ENCODE measurements around the gene CAV3. TPM values are rescaled to one million over a fixed set of nuclear protein-coding genes. Genes with fewer than 3 reads are reported as not detected.

The CAV3 gene
- total RNA-seq, 2 experiments from 2014 or later, result not detected

- no peaks in the 10 kb centered on the region for H3K4me1 ChIP-seq (ENCODE audit: insufficient read depth, low read length)
- no peak for DNase-seq
- H3K9me3 ChIP-seq (ENCODE audit: control insufficient read depth in 1 of 2, insufficient read depth in 1 of 2, low read length in 2 of 2), result no peaks in the 10 kb centered on the region
- intact Hi-C loops (cut with DNase I, micrococcal nuclease), result no loop called here
- H3K4me3 ChIP-seq (ENCODE audit: low read length), result no peak overlapping the region
- ChIA-PET POLR2A (no interaction called here), CTCF (interaction anchor here (1.0 kb wide), 1 partner anchor 8 kb away, joined by 3 read pairs; the partner anchor contains the start of gene OXTR)
- Mint-ChIP-seq H3K4me3 (no peak overlapping the region), H3K27ac (no peak overlapping the region), H3K36me3 (ENCODE audit: low read depth) (no peaks in the 10 kb centered on the region), H3K4me1 (ENCODE audit: low read depth) (no peaks in the 10 kb centered on the region), H3K27me3 (peaks cover 23% of the 10 kb centered on the region), H3K9me3 (no peaks in the 10 kb centered on the region)
- no peak for ATAC-seq (ENCODE audit: poor library complexity)
- no peaks in the 10 kb centered on the region for H3K36me3 ChIP-seq (ENCODE audit: insufficient read depth, low read length)
- no peaks in the 10 kb centered on the region for H3K27me3 ChIP-seq (ENCODE audit: control insufficient read depth in 1 of 2, insufficient read depth in 2 of 2, low read length in 2 of 2)
- no peak for TF ChIP-seq CTCF (IDR thresholded peaks at IDR 0.05)
- no peak overlapping the region for H3K27ac ChIP-seq (ENCODE audit: low read depth in 1 of 2, low read length in 2 of 2)
Measured at GRCh38 chr3:8777978-8778267, 44.3 kb downstream of the CAV3 start.

DNA sequence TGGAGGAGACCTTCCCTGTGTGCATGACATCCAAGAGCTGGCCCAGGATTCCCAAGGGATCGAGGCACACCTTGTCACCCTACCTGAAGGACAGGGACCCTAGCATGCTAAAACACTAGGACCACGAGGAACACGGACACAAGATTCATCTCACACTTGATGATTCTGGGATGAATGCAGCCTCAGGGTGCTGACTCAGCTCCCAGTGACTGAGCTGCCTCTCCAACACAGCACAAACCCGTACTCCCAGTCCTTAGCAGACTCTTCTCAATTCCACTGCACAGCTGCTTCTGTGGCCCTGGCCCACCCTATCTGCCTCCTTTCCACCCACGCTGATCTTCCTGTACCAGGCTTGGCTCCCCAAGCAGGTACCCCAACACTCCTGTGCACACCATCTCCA is 44.9 kb downstream of the CAV3 start:
- Histone ChIP-seq H3K4me1 (ENCODE audit: insufficient read depth, low read length) (no peaks in the 10 kb centered on the region), H3K9me3 (ENCODE audit: control insufficient read depth in 1 of 2, insufficient read depth in 1 of 2, low read length in 2 of 2) (no peaks in the 10 kb centered on the region), H3K4me3 (ENCODE audit: low read length) (no peak overlapping the region), H3K36me3 (ENCODE audit: insufficient read depth, low read length) (no peaks in the 10 kb centered on the region), H3K27me3 (ENCODE audit: control insufficient read depth in 1 of 2, insufficient read depth in 2 of 2, low read length in 2 of 2) (no peaks in the 10 kb centered on the region), H3K27ac (ENCODE audit: low read depth in 1 of 2, low read length in 2 of 2) (no peak overlapping the region)
- no peak overlapping the region for H3K27ac Mint-ChIP-seq
- no peaks in the 10 kb centered on the region for H3K9me3 Mint-ChIP-seq
- ChIA-PET POLR2A (no interaction called here), CTCF (interaction anchor here (1.0 kb wide), 1 partner anchor 9 kb away, joined by 3 read pairs; the partner anchor contains the start of gene OXTR)
- DNase-seq (no peak), ATAC-seq (ENCODE audit: poor library complexity) (no peak)
- H3K4me1 Mint-ChIP-seq (ENCODE audit: low read depth), result no peaks in the 10 kb centered on the region
- H3K27me3 Mint-ChIP-seq, result peaks cover 23% of the 10 kb centered on the region
- no peak overlapping the region for H3K4me3 Mint-ChIP-seq
- TF ChIP-seq CTCF (IDR thresholded peaks at IDR 0.05), result no peak
- intact Hi-C loops (cut with DNase I, micrococcal nuclease), result no loop called here
- no peaks in the 10 kb centered on the region for H3K36me3 Mint-ChIP-seq (ENCODE audit: low read depth)

- DNase-seq (no peak), ATAC-seq (ENCODE audit: poor library complexity) (no peak)
- H3K9me3 ChIP-seq (ENCODE audit: control insufficient read depth in 1 of 2, insufficient read depth in 1 of 2, low read length in 2 of 2), result no peaks in the 10 kb centered on the region
- Mint-ChIP-seq H3K4me3 (no peak overlapping the region), H3K27me3 (peaks cover 19% of the 10 kb centered on the region), H3K36me3 (ENCODE audit: low read depth) (no peaks in the 10 kb centered on the region), H3K9me3 (no peaks in the 10 kb centered on the region), H3K4me1 (ENCODE audit: low read depth) (no peaks in the 10 kb centered on the region), H3K27ac (no peak overlapping the region)
- H3K4me3 ChIP-seq (ENCODE audit: low read length), result no peak overlapping the region
- H3K27me3 ChIP-seq (ENCODE audit: control insufficient read depth in 1 of 2, insufficient read depth in 2 of 2, low read length in 2 of 2), result no peaks in the 10 kb centered on the region
- intact Hi-C loops (cut with DNase I, micrococcal nuclease), result no loop called here
- no peak overlapping the region for H3K27ac ChIP-seq (ENCODE audit: low read depth in 1 of 2, low read length in 2 of 2)
- CTCF ChIA-PET, result no interaction called here
- no peaks in the 10 kb centered on the region for H3K36me3 ChIP-seq (ENCODE audit: insufficient read depth, low read length)
- POLR2A ChIA-PET, result no interaction called here
- H3K4me1 ChIP-seq (ENCODE audit: insufficient read depth, low read length), result no peaks in the 10 kb centered on the region
- no peak for TF ChIP-seq CTCF (IDR thresholded peaks at IDR 0.05)
Measured at GRCh38 chr3:8780279-8780678, 46.7 kb downstream of the CAV3 start.

Measured in CD4-positive, alpha-beta T cell (primary cell).